ENCODE measurements around the gene PTTG1IP.

The PTTG1IP gene

GRCh38 chr21:44802396-44803153, 70.9 kb downstream of the PTTG1IP start:
- Histone ChIP-seq H3K27ac (peak overlapping the region; percentile 62 to 77), H3K36me3 (peaks cover 23 to 48% (median 25%) of the 10 kb centered on the region in 3 donors), H3K4me3 (peak overlapping the region; percentile 81 to 86), H3K4me1 (peaks cover 0 to 30% (median 24%) of the 10 kb centered on the region in 4 donors), H3K27me3 (no peaks in the 10 kb centered on the region), H3K9me3 (no peaks in the 10 kb centered on the region)
- intact Hi-C loops (cut with DNase I; ENCODE audit: low total_unique reads): loop anchor here (5.0 kb wide), 1 partner anchor 75 kb away; no protein-coding TSS in a partner anchor
- TF ChIP-seq, protein P1, sequence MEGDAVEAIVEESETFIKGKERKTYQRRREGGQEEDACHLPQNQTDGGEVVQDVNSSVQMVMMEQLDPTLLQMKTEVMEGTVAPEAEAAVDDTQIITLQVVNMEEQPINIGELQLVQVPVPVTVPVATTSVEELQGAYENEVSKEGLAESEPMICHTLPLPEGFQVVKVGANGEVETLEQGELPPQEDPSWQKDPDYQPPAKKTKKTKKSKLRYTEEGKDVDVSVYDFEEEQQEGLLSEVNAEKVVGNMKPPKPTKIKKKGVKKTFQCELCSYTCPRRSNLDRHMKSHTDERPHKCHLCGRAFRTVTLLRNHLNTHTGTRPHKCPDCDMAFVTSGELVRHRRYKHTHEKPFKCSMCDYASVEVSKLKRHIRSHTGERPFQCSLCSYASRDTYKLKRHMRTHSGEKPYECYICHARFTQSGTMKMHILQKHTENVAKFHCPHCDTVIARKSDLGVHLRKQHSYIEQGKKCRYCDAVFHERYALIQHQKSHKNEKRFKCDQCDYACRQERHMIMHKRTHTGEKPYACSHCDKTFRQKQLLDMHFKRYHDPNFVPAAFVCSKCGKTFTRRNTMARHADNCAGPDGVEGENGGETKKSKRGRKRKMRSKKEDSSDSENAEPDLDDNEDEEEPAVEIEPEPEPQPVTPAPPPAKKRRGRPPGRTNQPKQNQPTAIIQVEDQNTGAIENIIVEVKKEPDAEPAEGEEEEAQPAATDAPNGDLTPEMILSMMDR (IDR thresholded peaks at IDR 0.05): no peak
- no peak for DNase-seq

GRCh38 chr21:44801468-44802395, 71.8 kb downstream of the PTTG1IP start, which contains the start of gene UBE2G2:
UBE2G2 (minus strand) TSS chr21:44801820; CDS start chr21:44801748, 72 bp downstream.
- H3K4me3 ChIP-seq: peak within 1 kb of the TSS; percentile 81 to 86
- intact Hi-C loops (cut with DNase I; ENCODE audit: low total_unique reads): loop anchor here (5.0 kb wide), 1 partner anchor 76 kb away; no protein-coding TSS in a partner anchor
- no peaks in the 10 kb centered on the region for H3K9me3 ChIP-seq
- H3K36me3 ChIP-seq: peaks cover 18 to 40% (median 18%) of the 10 kb centered on the region in 3 donors
- no peaks in the 10 kb centered on the region for H3K27me3 ChIP-seq
- TF ChIP-seq, protein P1 (IDR thresholded peaks at IDR 0.05): no peak
- peak; percentile 70 to 87 for DNase-seq
- H3K4me1 ChIP-seq: peaks cover 0 to 30% (median 24%) of the 10 kb centered on the region in 4 donors
- H3K27ac ChIP-seq: peak within 1 kb of the TSS; percentile 62 to 77

DNA sequence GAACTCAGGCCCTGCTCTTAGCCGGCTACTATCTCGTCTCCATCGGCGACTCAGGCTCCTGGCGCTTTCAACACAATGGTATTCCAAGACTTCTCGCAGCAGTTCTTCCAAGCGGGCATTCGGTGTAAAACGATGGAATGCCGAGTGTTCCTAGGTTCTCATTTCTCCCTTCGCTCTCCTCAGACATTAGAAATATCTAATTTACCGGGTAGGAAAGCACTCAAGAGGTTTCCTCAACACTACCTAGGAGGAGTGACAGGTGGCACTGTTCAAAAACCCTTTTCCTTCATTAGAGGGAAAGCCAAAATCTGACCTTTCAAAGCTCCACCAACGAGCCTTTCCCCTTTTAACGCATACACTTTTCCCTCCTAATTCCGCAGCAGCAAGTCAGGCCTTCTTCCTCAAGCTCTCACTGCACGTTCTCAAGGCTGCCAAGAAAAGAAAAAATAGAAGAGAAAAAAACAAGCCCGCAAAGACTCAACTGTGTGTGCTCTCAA, 72.5 kb downstream of the PTTG1IP start:
- Histone ChIP-seq H3K27ac (peak overlapping the region; percentile 62 to 77), H3K27me3 (no peaks in the 10 kb centered on the region), H3K4me3 (peak overlapping the region; percentile 81 to 86), H3K36me3 (peaks cover 10 to 33% (median 11%) of the 10 kb centered on the region in 3 donors), H3K9me3 (no peaks in the 10 kb centered on the region), H3K4me1 (peaks cover 0 to 30% (median 24%) of the 10 kb centered on the region in 4 donors)
- intact Hi-C loops (cut with DNase I; ENCODE audit: low total_unique reads): loop anchor here (5.0 kb wide), 1 partner anchor 76 kb away; no protein-coding TSS in a partner anchor
- DNase-seq: no peak
- TF ChIP-seq, protein P1 (IDR thresholded peaks at IDR 0.05): peak; percentile 33 to 39

- DNase-seq: no peak
- Histone ChIP-seq H3K4me3 (no peak overlapping the region), H3K27ac (no peak overlapping the region), H3K27me3 (no peaks in the 10 kb centered on the region), H3K36me3 (peaks cover 1 to 24% (median 2%) of the 10 kb centered on the region in 3 donors), H3K4me1 (peaks cover 0 to 30% (median 24%) of the 10 kb centered on the region in 4 donors), H3K9me3 (no peaks in the 10 kb centered on the region)
- TF ChIP-seq, protein P1 (IDR thresholded peaks at IDR 0.05): peak in 1 of 2 experiments; percentile 19
- intact Hi-C loops (cut with DNase I; ENCODE audit: low total_unique reads): loop anchor here (5.0 kb wide), 1 partner anchor 77 kb away; no protein-coding TSS in a partner anchor
Measured at GRCh38 chr21:44800103-44800502, 73.4 kb downstream of the PTTG1IP start.

GRCh38 chr21:44799646-44800045, 73.8 kb downstream of the PTTG1IP start:
- DNase-seq: no peak
- peaks cover 0 to 19% (median 0%) of the 10 kb centered on the region in 3 donors for H3K36me3 ChIP-seq
- intact Hi-C loops (cut with DNase I; ENCODE audit: low total_unique reads): loop anchor here (5.0 to 10.0 kb wide), 2 partner anchors 78 to 495 kb away; partner anchors contain the start of gene PFKL
- H3K9me3 ChIP-seq: no peaks in the 10 kb centered on the region
- no peak overlapping the region for H3K27ac ChIP-seq
- TF ChIP-seq, protein P1 (IDR thresholded peaks at IDR 0.05): no peak
- no peak overlapping the region for H3K4me3 ChIP-seq
- H3K27me3 ChIP-seq: no peaks in the 10 kb centered on the region
- peaks cover 0 to 30% (median 24%) of the 10 kb centered on the region in 4 donors for H3K4me1 ChIP-seq

Data from tibial artery (tissue), 4 donors.